ENCODE measurements around the gene TIGD2.
A peak's percentile ranks its signal among the peaks of the same experiment; 100 is the strongest.

The TIGD2 gene

DNA sequence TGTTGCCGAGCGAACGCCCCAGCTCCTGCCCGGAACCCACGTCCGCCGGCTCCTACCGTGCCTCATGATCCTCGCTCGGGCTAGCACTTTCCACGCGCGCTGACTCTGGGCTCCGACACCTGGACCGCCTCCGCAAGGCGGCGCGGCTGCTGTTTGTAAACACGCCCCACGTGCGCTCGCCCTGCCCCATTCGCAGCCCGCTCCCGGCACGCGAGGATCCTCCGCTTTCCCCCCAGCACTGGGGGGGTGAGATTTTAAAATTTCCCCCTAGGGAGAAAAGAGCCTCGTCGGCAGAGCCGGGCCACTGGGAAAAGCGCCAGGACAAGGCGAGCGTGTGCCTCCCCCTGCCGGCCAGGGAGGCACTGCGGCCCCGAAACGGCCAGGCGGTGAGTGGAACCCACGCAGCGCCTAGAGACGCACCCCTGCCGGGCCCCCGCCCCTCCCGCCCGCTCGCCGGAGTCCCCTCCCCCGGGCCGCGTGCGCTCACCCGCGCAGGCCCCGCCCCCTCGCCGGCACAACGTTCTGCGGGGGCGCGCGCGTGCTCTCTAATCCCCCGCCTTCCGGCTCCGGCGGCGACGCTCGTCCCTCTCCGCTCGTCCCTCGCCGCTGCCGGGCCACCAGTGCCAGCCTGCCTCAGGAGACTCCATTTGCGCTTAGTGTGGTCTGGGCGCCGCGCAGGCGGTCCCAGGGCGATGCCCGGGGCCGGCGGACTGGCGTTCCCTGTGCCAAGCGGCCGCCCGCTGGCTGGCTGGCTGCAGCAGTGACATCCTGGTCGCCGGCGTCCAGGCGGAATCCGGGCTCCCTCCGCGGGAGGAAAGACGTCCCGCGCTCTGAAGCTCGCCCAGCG, at the start of gene TIGD2:
TSS of gene TIGD2 (plus strand) at position 548 of the 847 bp plus-strand sequence. CDS start 1,442 bp downstream, outside the sequence.
- peak; percentile 79 for DNase-seq

DNA sequence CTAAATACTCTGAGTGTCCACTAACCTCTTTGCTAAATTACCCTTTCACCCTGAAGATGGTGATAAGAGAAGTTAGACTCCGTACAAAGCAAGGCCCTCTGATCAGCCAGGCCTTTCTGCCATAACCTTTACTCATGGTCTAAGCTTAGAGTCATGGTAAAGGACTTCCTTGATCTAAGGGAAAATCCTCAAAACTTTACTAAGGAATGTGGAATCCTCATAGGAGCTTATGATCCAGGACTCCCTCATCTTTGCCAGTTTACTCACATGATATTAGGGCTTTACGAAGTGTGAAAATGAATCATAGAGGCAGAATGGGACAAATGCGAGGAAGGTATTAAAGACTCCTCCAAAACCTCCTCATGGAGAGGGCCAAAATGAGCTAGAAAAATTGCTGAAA, 46.5 kb upstream of the TIGD2 start:
- no peak for DNase-seq

DNA sequence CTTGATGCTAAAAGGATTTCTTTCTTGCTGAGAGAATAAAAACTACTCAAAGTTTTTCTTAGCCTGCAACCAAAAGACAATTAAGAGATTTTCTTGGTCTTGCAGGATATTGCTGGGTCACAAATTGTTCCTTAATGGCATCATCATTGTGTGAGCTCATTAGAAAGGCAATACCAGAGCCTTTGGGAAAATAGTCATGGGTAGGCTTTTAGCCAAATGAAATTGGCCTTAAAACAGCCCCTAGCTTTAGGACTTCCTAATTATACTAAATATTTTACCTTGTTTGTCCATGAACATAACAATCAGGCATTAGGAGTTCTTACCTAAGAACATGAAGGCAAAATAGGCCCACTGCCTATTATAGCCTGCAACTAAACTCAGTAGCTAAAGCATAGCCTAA, 43.9 kb upstream of the TIGD2 start:
- DNase-seq, result no peak

DNA sequence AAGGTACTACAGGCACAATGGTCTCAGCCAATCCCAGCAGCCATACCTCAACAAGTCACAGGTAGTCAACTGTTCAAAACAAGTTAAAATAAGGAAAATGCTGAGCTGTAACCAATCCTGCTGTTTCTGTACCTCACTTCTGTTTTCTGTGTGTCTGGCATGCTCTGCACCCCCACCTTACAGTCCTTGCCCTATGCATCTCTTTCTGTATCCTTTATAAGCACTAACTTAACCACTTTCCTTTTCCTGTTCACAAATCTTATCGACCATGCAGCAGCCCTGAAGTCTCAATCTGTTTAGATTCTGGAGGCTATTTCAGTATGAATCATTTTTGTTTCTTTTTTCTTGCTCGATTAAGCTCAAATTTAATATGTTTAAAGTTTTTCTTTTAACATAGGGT, 41.9 kb upstream of the TIGD2 start:
- DNase-seq, result no peak

DNA sequence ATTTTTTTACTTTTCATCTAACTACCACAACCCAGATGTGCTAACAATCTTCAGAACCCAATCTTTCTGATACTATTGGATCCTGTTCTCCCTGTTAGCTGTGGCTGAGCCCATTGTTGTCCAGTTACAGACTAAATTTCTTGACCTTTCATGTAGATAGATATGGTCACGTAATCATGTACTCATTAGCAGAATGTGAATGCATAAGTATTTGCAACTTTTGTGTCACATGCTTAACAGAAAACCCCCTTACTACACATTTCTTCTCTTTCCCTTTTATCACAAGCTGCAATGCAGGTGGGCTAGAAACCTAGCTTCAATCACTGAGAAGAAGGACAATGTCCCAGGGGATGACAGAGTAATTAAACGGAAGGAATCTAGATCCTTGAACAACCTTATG, 41.3 kb upstream of the TIGD2 start:
- no peak for DNase-seq

DNA sequence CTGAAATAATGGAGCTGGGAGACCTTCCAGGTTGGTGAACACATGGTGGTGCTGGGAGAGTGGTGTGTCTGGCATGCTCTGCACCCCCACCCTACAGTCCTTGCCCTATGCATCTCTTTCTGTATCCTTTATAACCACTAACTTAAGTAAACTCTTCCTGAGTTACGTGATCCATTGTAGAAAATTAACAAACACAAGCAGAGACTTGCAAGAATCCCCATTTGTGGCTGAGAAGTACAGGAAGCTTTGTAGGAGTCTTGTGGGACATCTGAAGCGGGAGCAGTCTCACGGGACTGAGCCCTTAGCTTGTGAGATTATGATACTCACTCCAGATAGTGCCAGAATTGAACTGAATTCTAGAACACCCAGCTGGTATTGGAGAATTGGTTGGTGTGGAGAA, 40.0 kb upstream of the TIGD2 start:
- no peak for DNase-seq

DNA sequence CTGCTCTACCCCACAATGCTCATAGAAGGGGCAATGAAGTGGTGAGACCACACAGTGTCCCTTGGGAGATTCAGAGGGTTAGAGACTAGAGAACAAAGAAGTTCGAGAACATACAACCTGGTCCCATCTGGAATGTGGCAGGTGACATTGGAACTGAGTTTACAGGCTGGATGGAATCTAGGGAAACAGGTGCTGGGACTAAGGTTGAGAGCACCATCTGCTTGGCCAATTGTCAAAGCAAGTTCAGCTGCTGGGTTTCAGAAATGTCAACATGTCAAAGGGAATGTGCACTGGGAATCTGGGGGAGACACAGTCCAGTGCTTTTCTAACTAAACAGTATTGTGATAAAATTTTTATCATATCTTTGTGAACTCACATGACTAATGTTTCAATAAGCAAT, 38.4 kb upstream of the TIGD2 start:
- DNase-seq, result no peak

DNA sequence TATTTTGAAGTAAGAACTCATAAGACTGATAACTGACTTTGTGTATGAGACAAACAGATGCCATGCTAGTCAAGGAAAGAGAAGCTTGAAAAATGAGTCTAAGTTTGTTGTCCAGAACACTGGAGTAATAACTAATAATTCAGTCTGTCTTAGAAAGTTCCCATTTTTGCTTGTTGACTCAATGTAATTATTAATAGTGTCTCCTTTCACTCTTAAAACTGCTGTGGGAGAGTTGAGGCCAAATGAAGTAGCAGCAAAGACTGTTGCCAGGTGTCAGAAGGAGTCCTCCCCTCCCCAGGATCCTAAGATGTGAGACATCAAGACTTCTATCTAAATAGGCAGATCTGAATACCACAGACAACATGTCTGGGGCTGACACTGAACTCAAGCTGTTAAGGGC, 33.6 kb upstream of the TIGD2 start:
- no peak for DNase-seq

DNA sequence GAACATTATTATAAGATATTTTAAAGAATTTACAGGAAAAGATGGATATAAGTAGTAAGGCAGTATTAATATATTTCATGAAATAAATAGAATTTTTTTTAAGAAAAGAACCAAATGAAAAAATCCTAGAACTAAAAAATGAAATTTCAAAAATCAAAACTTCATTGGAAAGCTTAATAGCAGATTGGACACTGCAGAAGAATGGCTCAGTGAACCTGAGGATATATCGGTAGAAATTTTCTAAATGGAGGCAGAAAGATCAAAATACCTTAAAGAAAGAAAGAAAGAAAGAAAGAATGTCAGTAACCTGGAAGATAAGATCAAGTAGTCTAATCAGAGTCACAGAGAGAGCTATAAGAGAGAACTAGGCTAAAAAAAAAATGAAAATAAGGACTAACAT, 33.0 kb upstream of the TIGD2 start:
- no peak for DNase-seq

DNA sequence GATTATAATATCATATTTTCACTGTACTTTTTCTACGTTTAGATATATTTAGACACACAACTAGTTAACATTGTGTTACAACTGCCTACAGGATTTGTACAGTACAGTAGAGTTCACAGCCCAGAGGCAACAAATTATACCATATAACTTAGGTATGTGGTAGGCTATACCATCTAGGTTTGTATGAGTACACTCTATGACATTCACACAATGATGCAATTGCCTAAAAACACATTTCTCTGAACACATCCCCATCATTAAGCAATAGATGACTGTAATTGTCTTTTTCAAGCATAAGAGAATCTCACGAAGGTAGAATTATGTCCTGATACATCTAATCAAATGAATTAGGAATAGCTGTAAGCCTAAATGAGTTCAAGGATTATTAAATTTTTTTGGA, 12.3 kb upstream of the TIGD2 start:
- no peak for DNase-seq

DNA sequence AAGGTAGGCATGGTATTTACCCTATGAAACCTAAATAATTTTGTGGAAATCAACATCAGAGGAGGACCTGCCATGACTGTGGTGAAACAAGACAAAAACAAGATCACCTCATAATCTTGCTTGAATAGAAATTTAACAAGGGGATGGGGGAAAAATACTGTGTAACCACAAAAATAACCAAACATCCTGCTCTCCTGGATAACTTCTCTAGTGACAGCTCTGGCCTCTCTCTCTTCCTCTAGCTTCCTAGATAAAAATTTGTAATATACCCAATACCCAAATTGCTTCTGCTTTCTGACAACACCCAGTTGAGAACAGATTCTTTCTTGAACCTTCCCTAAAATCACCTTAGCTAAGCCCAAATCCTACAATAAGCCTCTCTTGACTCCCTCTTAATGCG, 11.9 kb upstream of the TIGD2 start:
- no peak for DNase-seq

DNA sequence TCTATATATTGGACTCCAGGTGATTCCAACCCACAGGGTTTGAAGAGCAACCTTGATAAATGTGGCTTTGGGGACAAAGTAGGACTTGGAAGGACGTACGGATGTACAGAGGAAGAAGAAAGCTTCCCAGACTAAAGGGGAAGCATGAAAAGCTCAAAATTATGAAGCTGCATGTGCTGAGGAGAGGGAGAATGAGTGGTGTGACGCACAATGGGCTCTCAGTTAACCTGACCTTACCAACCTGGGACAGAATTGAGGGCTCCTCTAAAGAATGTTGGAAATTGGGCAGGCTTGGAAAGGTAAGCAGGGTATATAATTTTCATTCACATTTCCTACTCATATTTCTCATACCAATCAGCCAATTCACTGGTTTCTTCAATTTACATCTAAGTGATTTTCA, 10.5 kb upstream of the TIGD2 start:
- no peak for DNase-seq

DNA sequence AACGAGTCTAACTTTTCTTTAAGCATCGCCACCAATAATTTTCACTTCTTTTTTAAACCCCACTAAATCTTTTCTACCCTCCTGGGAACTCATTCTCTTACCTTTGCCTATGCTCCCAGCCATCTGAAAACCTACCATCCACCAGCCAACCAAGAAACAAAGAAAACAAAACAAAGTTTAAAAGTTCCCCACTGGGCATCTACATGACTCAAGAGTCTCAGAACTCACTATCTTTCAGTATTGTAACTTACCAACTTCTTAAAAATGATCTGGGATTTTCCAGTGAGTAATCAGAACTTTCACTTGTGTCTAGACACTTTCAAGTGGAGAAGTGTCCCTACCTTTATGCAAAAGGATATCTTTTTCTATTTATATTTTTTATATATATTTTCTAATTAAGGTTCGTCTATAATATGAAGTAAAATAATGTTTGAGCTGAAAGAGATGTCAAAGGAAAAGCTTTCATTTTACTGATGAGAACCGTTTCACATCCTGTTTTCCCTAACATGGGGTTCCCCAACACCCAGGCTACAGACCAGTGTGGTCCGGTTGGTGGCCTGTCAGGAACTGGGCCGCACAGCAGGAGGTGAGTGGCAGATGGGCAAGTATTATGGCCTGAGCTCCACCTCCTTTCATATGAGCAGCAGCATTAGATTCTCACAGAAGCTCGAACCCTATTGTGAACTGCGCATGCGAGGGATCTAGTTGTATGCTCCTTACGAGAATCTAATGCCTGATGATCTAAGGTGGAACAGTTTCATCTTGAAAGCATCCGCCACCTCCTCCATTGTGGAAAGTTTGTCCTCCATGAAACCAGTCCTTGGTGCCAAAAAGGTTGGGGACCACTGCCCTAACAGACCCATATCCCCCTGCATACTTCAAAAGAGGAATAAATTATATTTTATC, 9.8 kb upstream of the TIGD2 start:
- no peak for DNase-seq

DNA sequence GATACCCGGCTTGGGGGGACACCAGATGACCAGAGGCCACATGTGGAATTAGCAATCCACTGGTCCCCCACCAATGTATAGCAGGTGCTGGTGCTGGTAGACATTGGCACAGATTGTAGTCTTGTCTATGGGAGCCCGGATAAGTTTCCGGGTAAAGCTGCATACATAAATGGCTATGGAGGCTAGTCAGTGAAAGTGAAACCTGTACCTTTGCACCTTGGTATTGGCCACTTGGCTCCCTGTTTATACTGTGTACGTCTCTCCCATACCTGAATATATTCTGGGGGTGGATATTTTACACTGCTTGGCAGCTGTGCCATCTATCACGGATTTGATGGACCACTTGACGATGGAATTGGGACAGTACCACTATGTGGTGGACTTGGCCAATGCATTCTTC, 5.6 kb upstream of the TIGD2 start:
- DNase-seq, result no peak

DNA sequence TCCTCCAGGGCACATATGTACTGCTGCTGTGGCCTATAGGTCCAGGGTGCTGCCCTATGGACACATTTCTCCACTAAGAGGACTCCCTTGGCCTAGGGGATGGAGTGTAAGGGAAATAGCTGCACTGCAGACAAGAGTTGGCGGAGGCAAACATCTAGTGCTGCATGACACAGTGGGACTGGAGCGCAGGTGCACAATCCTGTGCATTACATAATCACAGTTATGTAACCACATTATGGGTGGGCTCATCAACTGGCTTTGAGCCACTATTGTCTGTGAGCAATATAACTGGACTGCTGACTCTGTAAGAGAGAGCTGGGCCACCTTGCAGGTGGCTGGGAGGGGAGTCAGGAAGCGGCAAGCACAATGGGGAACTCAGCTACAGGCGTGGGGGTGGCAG, 3.2 kb upstream of the TIGD2 start:
- no peak for DNase-seq

DNA sequence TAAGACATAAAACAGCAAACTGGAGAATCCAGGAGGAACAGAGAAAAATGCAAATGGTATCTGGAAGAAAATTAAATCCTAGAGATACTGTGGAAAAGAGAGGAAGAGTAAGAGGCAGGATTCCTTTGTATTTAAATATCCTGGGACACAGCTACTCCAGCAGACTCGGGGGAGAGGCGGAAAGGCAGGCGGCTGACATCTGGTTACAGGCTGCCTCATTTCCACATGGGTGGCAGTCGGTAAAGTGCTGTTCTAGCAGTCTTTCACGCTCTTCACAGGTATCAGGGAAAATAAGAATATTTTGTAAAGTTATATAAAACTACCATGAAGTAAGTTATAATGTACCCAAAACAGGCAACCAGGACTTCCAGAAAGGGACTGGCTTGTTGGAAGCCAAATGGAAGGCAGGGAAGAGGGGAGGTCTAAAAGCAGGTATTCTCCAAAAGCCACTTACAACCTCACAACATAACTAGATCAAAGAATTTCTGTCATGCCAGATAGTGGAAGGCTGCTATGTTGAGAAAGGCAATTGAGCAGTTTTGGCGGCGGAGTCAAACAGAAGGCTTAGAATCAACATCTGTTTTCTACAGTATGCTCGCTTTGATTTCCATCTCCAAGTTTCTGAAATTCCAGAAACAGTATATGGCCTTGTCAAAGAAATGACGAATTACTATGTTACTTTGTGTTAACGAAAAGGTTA, 1.3 kb upstream of the TIGD2 start:
- peak; percentile 33 for DNase-seq

DNA sequence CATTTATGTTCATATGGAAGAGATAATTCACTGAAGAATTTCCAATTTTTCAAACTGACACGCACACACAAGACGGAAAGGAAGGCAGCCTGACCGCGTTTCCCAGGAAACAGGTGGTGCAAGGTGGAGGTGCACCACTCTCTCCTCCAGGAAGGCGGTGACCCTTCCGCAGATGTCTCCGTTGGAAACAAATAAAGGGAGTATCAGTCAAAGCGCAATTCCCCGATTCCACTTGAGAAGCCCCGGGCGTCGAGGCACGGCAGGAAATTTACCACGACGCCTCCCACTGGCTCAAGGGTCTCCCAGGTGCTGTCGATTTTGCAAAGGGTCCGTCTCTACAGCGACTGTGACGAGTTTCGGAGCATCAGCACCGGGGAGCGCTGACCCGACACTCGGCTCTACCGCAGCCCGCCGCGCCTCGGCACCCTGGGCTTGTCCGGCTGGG, 770 bp upstream of the TIGD2 start:
- DNase-seq, result peak; percentile 33

DNA sequence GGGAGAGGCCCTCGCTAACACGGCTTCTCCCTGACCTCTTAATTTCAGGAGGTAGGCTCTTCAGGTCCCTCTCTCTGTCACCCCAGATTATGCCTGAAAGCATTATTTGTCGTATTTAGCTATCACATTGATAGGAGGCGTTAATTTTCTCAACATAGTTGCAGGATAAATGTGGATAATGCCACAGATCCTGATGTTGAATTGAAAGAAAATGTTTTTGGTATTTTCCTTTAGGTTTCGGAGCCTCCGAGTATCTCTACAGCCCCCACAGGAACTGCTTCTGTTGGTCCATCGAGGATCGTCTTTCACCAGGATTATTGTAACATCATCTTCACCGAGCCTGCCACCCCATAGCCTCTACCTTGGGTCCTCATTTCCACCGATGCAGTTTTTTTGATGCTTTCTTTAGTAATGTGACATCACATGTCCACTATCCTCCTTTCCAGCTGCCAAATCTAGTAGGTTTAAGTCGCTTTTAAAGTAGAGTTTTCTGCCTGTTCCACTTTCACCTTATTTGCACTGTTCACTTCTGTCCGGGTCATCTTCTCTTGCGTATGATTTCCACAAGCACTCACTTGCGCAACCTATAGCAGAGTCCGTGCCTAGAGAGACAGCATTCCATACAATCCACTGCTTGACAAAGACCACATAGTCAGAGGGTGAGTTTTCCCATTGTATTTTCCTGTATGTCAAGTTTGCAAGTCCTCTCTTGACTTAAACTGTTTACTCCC, 665 bp downstream of the TIGD2 start:
- peak; percentile 21 for DNase-seq

DNA sequence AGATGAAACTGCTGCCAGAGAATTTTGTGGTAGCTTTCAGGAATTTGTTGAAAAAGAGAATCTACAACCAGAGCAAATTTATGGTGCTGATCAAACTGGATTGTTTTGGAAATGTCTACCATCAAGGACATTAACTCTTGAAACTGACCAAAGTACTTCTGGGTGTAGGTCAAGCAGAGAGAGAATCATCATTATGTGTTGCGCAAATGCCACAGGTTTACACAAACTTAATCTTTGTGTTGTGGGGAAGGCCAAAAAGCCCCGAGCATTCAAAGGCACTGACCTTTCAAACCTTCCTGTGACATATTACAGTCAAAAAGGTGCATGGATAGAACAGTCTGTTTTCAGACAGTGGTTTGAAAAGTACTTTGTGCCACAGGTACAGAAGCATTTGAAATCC, 2.1 kb downstream of the TIGD2 start:
- DNase-seq, result no peak

DNA sequence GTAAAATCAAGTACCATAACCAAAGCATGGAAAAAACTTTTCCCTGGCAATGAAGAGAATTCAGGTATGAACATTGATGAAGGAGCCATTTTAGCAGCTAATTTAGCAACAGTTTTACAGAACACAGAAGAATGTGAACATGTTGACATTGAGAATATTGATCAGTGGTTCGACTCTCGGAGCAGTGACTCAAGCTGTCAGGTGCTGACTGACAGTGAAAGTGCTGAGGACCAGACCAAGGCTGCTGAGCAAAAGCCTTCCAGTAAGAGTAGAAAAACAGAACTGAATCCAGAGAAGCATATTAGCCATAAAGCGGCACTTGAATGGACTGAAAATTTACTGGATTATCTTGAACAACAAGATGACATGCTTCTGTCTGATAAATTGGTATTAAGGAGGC, 2.8 kb downstream of the TIGD2 start:
- no peak for DNase-seq

DNA sequence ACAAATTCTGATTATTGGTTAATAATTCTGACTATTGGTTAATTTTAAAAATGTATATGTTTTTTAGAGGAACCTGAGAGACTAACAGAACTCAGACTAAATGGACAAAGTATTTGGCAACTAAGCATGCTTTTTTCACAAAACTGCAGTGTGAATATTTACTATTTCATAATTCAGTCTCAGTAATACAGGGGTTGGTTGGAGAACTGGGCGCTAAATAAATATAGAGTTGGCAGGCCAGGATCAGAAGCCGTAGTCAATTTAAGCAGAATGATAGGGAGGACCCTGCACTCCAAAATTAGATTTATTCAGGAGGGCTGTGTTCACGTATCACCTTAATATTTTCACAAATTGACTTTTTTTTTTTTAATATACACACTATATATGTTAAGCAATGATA, 5.8 kb downstream of the TIGD2 start:
- no peak for DNase-seq

DNA sequence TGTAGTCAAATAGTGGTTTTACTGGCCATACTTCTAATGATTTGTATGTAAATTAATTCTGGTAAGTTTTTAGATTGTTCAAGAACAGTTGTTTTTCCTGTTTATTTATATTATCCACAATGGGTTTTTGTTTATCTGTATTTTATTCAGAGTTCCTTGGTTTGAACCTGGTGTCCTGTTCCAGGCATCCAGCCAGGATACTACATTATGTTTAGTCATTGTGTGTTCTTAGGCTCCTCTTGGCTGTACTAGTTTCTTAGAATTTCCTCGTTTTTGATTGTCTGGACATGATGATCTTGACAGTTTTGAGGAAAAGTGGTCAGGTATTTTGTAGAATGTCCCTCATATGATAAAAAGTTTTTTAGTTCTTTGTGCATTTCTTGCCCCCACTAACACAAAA, 7.8 kb downstream of the TIGD2 start:
- DNase-seq, result no peak

DNA sequence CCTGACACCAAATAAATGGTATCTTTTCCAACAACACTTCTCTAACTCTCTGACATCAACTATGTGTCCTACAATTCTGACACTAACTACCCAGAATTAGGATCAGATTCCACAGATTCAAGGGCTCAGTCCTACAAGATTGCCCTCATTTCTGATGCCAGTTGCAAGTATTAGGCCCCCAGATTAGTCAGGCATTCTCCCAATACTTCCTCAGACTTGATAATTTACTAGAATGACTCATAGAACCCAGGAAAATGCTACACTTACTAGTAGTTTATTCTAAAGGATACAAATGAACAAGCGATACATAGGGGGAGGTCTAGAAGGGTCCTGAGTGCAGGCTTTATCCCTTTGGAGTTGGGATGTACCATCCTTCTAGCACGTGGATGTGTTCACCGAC, 8.5 kb downstream of the TIGD2 start:
- DNase-seq, result no peak
